Cerebellar cortex (tissue), 1 donor: ENCODE measurements around the gene CHST3.
A peak's percentile ranks its signal among the peaks of the same experiment; 100 is the strongest.
"Not testable (repeated sequence)": the region's sequence is repeated elsewhere in the genome, so short reads cannot be mapped to it uniquely, and the experiment has no call there.

Experiments
- DNase-seq: peaks from one replicate; pipeline ENCODE4 v3.0.0-alpha.2; 2015; ENCODE audit warnings: low spot score

Gene CHST3

DNA sequence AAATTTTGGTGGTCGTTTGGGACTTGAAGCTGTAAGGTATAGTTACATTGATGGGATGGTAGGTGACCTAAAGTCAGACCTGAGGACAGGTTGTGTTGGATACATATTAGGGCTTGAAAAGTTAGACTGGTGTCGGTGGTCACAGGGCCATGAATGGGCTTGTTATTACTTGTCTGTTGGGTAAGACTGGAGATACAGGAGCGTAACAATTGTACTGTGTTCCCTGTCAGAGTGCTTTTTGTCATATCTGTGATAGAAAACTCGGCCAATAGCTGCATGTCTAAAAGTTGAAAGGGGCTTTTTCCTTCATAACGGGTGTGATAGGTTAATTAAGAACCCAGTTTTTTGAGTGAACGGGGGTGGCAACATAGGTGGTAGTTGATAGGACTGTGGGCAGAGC is 13.5 kb upstream of the CHST3 start:
- no peak for DNase-seq

DNA sequence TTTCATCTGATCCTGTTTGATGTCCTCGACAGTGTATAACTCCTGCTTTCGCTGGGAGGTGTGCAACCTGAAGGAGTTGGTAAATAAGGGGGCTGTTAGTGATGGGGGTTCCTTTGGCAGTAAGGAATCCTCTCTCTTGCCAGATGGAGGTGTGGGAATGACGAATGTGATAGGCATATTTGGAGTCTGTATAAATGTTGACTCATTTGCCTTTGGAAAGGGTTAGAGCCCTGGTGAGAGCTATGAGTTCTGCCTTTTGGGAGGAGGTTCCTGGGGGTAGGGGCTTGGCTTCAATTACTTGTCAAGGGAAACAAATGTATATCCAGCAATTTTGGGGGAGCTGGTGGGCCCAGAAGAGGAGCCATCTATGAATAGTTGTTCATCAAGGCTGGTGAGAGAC is 11.4 kb upstream of the CHST3 start:
- DNase-seq, result no peak

- peak; percentile 48 for DNase-seq
These were observed 6.5 kb upstream of the CHST3 start for GRCh38 chr10:71957546-71958275.

- no peak for DNase-seq
These were observed 4.7 kb upstream of the CHST3 start for GRCh38 chr10:71959526-71959925.

DNA sequence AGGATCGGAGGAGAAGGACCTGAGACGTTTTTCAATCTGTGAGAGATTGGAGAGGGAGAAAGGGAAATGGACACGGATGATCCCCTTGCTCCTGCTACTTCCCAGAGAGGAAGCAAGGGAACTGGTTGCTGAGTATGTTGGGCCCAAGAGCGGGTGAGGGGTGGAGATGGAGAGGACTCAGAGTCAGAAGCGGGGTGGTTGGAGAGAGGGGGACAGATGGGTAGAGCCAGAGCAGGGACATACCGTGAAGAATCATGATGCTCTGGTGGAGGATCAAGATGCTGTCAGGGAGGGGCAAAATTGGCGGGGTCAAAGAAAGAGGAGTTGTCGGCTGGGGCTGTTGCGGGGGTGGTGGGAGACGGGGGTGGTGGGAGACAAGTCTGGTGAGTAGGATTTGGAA is 2.4 kb upstream of the CHST3 start:
- no peak for DNase-seq

DNA sequence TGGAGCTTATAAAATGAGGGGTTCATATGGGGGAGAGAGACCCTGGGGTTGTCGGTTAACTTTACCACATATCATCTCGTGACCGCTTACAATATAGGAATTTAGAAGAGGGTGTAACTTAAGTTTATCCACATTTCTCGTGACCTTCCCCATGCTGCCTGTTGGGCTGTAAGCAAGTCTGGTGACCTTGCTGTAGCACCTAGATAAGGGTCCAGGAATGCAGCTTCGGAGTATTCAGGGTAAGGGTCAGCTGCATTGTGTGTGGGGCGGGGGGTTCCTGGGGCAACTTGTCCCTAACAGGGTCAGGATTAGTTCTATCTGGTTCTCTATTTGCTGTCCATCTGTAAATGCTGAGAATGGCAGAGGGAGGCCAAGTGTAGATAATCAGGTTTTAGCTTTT is 1.3 kb upstream of the CHST3 start:
- DNase-seq, result no peak

DNA sequence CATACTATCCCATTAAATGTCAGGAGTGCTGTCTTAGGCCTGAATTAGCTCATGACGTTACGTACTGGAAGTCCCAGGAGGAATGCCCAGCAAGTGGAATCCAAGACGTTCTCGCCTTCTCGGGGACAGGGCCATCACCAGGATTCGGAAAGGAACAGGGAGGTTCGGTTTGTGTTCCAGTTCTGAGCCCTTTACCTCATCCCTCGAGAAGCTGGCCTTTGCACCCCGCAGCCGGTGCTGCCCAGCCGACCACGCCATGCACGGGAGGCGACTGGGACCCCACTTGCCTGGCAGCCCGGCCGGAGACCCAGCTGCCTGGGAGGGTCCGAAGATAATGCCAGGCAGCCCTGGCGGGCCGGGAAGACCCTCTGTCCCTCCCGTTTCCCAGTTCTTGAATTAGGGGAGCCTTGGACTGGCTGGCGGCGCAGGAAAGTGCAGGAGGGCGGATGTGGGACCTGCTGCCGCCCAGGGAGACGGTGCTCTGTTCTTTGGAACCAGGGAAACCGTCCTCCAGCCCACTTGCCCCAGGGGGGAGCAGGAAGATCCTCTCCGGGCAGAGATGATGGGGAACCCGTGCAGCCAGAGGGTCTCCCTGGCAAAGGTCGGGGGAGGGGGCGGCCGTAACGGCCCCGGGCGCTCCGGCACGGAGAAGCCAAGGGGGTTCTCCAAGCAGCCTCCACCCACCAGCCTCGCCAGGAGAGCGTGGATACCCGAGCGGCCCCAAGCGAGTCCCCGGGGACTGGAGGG is 671 bp upstream of the CHST3 start:
- DNase-seq, result peak; percentile 38

- DNase-seq, result no peak
These were observed 734 bp downstream of the CHST3 start for GRCh38 chr10:71964743-71965515.

DNA sequence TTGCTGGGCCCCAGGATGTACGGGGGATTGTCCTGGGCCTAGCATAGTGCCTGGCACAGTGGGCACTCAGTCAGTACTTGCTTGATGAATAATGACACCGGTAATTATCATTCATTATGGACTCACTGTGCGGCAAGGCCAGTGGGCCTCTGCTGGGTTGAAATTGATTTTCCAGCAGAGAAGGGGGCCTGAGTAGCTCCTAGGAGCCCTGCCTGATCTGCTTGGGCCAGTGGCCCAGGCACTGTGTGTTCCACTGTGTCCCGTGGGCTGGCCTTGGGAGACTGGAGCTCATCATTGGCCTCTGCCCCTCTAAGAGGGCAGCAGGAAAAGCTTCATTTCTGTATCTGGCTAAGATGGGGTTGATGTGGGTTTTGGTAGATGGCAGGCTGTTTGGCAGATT is 1.4 kb downstream of the CHST3 start:
- DNase-seq, result no peak

DNA sequence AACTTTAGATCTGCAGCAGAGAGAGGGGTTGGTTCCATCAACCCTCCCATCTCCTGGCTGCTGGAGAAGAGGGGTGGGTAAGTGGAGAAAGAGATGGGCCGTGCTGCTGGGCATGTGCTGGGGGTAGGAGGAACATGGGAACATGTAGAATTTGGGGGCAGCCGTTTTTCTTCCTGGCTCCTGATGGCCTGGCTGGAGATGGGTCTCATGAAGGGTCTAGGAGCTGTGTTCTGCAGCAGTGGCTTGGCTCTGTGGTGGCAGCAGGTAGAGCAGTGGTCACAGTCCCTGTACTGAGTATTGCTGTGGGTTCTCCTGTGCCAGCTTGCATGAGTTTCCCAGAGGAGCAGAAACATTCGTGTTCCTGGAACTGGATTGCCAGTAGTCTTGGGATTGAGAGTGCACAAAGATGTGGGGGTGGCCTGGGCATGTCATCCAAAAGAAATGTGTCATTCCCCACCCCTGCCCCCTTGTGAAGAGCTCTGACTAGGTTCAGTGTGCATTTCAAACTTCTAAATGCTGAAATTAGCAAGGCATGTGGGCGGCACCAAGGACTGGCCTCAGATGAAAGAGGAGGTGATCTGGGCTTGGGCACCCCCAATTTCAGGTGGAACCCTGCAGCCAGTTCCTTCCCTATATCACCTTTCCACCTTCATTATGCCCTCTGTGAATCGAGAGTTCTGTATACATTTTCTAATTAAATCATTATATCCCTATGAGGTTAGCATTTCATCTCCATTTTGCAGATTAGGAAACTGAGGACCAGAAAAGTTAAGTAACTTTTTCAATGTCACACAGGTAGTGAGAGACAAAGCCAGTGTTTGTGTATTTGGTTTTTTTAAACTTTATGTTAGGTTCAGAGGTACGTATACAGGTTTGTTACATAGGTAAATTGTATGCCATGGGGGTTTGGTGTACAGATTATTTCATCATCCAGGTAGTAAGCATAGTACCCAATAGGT is 2.1 kb downstream of the CHST3 start:
- DNase-seq, result no peak

- not testable (repeated sequence) for DNase-seq
These were observed 3.8 kb downstream of the CHST3 start for GRCh38 chr10:71967958-71968357.

DNA sequence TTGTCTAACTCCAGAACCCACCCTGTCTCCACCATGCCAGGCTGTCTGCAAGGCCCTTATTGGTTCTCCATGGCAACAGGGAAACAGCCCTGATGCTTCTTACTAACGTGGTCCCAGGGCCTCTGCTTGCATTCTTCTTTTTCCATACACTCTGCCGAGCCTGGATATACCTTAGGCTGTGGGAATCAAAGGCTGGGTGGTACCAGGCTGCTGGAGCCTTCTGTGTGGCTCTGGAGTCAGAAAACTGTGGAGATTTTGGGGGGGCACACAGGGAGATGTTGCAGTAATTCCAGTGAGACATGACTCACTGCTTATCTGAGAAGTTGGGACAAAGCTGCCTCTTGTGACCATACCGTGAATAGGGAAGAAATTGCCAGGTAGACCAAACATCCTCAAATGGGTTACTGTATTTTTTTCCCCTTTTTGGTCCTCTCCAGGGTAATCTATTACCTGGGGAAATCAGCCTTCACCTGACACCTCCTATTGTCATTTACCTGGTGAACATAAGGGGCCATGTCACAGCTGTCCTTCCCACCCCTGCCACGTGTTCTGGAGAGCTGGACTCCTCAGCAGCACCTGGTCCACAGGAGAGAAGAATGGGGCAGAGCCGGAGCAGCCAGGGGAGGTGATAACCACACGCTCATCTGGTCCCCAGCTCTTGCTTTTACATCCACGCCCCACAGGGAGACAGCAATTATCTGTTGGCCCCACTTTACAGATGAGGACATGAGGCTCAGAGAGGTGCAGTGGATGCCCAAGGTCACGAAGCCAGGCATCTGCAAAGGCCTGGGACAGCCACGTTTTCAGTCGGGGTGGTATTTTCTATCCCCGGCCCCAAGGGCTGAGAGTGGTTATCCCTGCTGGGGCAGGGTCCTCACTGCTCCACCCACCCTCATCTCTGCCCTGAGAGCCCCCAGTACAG is 4.6 kb downstream of the CHST3 start:
- DNase-seq, result no peak

- DNase-seq, result no peak
These were observed 5.7 kb downstream of the CHST3 start for GRCh38 chr10:71969929-71970328.

GRCh38 chr10:71970331-71970730 is 6.1 kb downstream of the CHST3 start:
- DNase-seq, result peak; percentile 50

- no peak for DNase-seq
These were observed 6.7 kb downstream of the CHST3 start for GRCh38 chr10:71970869-71971268.

- no peak for DNase-seq
These were observed 7.1 kb downstream of the CHST3 start for GRCh38 chr10:71971311-71971731.

DNA sequence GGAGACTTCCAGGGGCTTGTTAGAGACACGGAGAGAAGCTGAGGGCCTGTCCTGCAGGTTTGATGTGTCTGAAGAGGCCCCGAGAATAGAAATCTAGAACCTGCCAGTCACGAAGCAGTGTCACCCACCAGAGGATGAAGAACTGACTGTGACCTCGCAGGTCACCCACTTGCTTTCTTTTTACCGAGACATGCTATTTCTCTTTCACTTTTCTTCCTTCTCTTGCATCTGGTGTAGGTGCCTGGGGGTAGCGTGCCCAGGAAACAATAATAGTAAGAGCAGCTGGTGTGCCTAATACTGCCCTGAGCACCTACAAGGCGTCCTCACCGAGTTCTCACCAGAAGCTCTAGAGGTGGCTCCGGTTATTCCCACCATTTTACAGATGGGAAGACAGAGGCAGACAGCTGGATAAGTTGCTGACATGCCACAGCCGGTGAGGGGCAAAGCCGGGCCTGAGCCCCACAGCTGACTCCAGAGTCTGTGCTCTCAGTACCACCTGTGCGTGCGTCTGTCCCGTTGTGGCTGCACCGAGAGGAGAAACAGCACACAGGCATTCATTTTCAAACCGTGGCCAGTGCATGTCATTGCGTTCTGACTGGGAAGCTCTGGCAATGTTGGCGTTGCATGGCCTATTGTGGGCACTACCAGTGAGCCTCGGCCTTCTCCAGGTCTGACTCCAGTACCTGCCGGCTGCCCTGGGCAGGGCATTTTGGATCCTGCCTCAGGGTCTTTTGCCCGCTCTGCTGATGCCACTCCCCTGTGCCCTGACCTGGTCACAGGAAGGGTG is 7.8 kb downstream of the CHST3 start:
- DNase-seq, result no peak

DNA sequence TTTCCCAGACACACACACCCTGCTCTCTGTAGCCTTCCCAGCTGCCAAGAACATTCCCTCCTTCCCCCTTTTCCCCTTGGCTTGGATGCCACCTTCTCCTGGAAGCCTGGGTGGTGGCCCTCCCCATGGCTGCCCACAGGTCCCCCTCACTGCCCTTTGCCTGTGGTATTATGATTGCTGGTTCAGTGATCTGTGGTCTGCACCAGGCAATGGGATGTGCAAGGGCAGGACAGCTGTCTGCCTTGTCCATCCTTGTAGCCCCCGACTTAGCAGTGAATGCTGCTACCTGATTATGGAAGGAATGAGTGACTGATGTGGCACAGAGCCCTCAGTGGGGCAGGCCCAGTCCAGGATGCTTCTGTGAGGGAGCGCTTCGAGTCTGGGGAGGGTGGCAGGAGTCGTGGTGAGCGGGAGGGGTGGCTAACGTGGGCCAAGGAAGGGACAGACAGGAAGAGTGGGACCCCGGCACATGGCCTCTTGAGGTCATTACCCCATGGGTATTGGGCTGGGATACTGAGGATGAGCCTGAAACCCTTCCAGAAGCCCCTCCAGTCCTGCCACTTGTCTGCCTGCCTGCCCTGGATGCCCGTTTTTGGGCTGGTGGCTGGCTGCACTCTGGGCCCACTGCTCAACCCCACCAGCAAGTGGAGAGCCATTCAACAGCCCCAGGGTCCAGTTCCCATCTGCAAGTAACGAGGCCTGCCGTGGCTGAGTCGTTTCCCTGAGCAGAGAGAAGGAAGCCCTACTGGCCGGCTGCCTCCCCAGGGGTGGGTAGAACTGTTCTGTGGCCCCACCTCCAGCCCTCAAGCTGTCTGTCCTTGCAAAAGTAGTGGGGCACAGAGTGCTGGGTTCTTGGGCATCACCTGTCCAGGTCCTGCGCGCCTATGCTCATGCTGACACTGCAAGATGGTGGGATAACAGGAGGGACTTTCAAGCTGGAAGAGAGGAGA is 8.8 kb downstream of the CHST3 start:
- DNase-seq, result no peak
